OCI-LY1 (cell line): Measurements from ENCODE around the gene CTNNBL1.

Experiments
- EZH2 ChIP-seq: fragments of 200-600 bp; sonication (generic), shearing (Covaris generic); IDR thresholded peaks from 2 replicates; pipeline ENCODE4 v1.8.0; 2017; ENCODE audit warnings: borderline replicate concordance, mixed run types, mild to moderate bottlenecking, antibody characterized with exemption, low read length, moderate library complexity, mixed read lengths
- TF ChIP-seq, protein P1 (sequence below): fragments of 200-600 bp; sonication (generic), shearing (Covaris generic); IDR thresholded peaks from 2 replicates; pipeline ENCODE4 v1.5.1; 2017; ENCODE audit warnings: mild to moderate bottlenecking, antibody characterized with exemption, low read length, moderate library complexity, mixed read lengths

DNA sequence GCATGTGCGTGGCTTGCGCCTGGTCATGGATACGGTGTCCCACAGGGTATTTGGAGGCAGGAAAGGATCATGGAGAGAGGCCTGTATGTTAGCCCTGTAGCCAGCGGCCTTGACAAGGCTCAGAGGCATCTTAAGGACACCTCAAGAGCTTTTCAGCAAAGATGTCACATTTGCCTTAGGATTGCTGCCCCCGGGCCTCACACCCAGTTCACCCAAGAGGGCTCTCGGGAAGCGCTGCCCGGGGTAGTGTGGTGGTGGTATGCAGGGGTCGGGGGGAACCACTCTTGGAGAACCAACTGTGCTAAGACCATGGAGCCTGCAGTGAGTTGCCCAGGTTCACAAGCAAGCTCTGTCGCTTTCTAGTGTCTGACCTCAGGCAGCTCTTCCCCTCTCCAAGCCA, 172.2 kb downstream of the CTNNBL1 start:
- TF ChIP-seq, protein P1, sequence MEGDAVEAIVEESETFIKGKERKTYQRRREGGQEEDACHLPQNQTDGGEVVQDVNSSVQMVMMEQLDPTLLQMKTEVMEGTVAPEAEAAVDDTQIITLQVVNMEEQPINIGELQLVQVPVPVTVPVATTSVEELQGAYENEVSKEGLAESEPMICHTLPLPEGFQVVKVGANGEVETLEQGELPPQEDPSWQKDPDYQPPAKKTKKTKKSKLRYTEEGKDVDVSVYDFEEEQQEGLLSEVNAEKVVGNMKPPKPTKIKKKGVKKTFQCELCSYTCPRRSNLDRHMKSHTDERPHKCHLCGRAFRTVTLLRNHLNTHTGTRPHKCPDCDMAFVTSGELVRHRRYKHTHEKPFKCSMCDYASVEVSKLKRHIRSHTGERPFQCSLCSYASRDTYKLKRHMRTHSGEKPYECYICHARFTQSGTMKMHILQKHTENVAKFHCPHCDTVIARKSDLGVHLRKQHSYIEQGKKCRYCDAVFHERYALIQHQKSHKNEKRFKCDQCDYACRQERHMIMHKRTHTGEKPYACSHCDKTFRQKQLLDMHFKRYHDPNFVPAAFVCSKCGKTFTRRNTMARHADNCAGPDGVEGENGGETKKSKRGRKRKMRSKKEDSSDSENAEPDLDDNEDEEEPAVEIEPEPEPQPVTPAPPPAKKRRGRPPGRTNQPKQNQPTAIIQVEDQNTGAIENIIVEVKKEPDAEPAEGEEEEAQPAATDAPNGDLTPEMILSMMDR, result no peak
- no peak for TF ChIP-seq EZH2
